ENCODE data around the gene INPP5F. TPM values are rescaled to one million over a fixed set of nuclear protein-coding genes. Genes with fewer than 3 reads are reported as not detected.

The INPP5F gene
- total RNA-seq, 2 experiments from 2014 or later: 12.8 to 13.6 TPM

DNA sequence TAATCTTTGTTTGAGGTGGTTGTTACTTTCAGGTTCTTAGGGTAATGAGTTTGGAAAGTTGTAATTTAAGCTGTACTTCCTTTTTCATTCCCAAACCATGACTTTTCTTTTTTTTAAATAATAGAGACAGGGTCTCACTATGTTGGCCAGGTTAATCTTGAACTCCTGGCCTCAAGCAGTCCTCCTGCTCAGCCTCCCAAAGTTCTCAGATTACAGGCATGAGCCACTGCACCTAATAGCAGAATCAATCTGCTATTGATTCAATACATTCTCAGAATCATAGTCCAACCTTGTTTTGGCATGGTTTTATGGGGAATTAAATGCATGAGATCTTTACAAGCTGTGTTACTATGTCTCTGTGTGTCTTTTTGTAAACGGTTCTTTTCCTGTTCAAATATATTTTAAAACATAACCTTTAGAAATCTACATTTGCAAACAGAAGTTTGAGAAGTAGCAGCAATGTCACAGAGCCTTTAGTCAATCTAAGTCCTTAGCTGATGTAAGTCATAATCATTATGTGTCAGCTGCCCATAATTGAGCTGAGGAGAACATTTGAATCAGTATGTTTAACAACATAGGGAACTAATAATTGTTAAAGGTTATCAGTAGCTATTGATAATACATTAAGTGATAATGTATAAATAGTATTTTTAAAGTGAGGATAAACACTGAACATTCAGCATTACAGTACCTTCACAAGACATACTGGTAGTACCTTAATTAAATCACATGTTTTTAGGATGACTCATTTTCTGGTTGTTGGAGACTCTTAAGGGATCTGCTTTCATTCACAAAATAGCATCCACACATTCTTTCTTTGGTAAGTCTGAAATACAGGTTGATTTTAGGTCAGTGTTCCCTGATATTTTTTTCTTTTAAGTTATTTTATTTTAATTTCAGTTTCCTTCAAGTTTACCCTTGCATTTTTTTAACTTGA is 8.8 kb downstream of the INPP5F start:
- Mint-ChIP-seq H3K4me1 (ENCODE audit: low read depth) (peaks cover 38% of the 10 kb centered on the region), H3K4me3 (no peak overlapping the region), H3K36me3 (peaks cover 1% of the 10 kb centered on the region), H3K27me3 (no peaks in the 10 kb centered on the region), H3K9me3 (no peaks in the 10 kb centered on the region), H3K27ac (no peak overlapping the region)
- POLR2A ChIA-PET: interaction anchor here (0.5 kb wide), 1 partner anchor 602 kb away, joined by 4 read pairs; no protein-coding TSS in a partner anchor
- DNase-seq: no peak
- intact Hi-C loops (cut with micrococcal nuclease): loop anchor here (5.0 kb wide), 1 partner anchor 98 kb away; no protein-coding TSS in a partner anchor
- CTCF ChIA-PET: interaction anchor here (1.1 to 1.7 kb wide), 3 partner anchors 16 to 125 kb away, joined by 3 to 6 read pairs (median 4); no protein-coding TSS in a partner anchor

GRCh38 chr10:119735451-119735850 is 9.6 kb downstream of the INPP5F start:
- peaks cover 40% of the 10 kb centered on the region for H3K4me1 Mint-ChIP-seq (ENCODE audit: low read depth)
- H3K27me3 Mint-ChIP-seq: no peaks in the 10 kb centered on the region
- no peak overlapping the region for H3K27ac Mint-ChIP-seq
- no peaks in the 10 kb centered on the region for H3K36me3 Mint-ChIP-seq
- CTCF ChIA-PET: interaction anchor here (1.1 to 1.7 kb wide), 3 partner anchors 15 to 124 kb away, joined by 3 to 6 read pairs (median 4); no protein-coding TSS in a partner anchor
- DNase-seq: no peak
- POLR2A ChIA-PET: interaction anchor here (0.5 kb wide), 1 partner anchor 602 kb away, joined by 4 read pairs; no protein-coding TSS in a partner anchor
- H3K9me3 Mint-ChIP-seq: no peaks in the 10 kb centered on the region
- intact Hi-C loops (cut with micrococcal nuclease): loop anchor here (5.0 kb wide), 1 partner anchor 97 kb away; no protein-coding TSS in a partner anchor
- no peak overlapping the region for H3K4me3 Mint-ChIP-seq

- intact Hi-C loops (cut with micrococcal nuclease): loop anchor here (2.0 to 5.0 kb wide), 2 partner anchors 31 to 96 kb away; no protein-coding TSS in a partner anchor
- POLR2A ChIA-PET: no interaction called here
- H3K4me1 Mint-ChIP-seq (ENCODE audit: low read depth): peaks cover 40% of the 10 kb centered on the region
Measured at GRCh38 chr10:119736220-119736619, 10.4 kb downstream of the INPP5F start.

GRCh38 chr10:119737039-119737663 is 11.3 kb downstream of the INPP5F start:
- intact Hi-C loops (cut with micrococcal nuclease): loop anchor here (2.0 to 5.0 kb wide), 2 partner anchors 32 to 95 kb away; no protein-coding TSS in a partner anchor
- no peak for DNase-seq
- peaks cover 40% of the 10 kb centered on the region for H3K4me1 Mint-ChIP-seq (ENCODE audit: low read depth)

More at GRCh38 chr10:119736220-119736619, 10.4 kb downstream of the INPP5F start:
- CTCF ChIA-PET: no interaction called here
- no peak for DNase-seq
- no peaks in the 10 kb centered on the region for H3K27me3 Mint-ChIP-seq
- no peaks in the 10 kb centered on the region for H3K36me3 Mint-ChIP-seq
- H3K9me3 Mint-ChIP-seq: no peaks in the 10 kb centered on the region
- no peak overlapping the region for H3K27ac Mint-ChIP-seq
- no peak overlapping the region for H3K4me3 Mint-ChIP-seq

GRCh38 chr10:119737823-119738222 is 12.0 kb downstream of the INPP5F start:
- peak; percentile 33 for DNase-seq
- H3K4me1 Mint-ChIP-seq (ENCODE audit: low read depth): peaks cover 40% of the 10 kb centered on the region
- intact Hi-C loops (cut with micrococcal nuclease): loop anchor here (2.0 to 5.0 kb wide), 2 partner anchors 33 to 94 kb away; no protein-coding TSS in a partner anchor

More at GRCh38 chr10:119737039-119737663, 11.3 kb downstream of the INPP5F start:
- POLR2A ChIA-PET: interaction anchor here (0.9 to 1.7 kb wide), 2 partner anchors 8 to 11 kb away, joined by 3 to 8 read pairs; partner anchors contain the start of gene INPP5F
- Mint-ChIP-seq H3K27ac (no peak overlapping the region), H3K36me3 (no peaks in the 10 kb centered on the region), H3K4me3 (no peak overlapping the region), H3K27me3 (no peaks in the 10 kb centered on the region), H3K9me3 (no peaks in the 10 kb centered on the region)
- CTCF ChIA-PET: interaction anchor here (0.6 to 2.4 kb wide), 7 partner anchors 13 to 169 kb away, joined by 3 to 13 read pairs (median 4); no protein-coding TSS in a partner anchor

GRCh38 chr10:119738962-119739361 is 13.1 kb downstream of the INPP5F start:
- no peak for DNase-seq
- CTCF ChIA-PET: interaction anchor here (2.1 to 2.4 kb wide), 2 partner anchors 11 to 52 kb away, joined by 6 to 13 read pairs; no protein-coding TSS in a partner anchor
- Mint-ChIP-seq H3K36me3 (no peaks in the 10 kb centered on the region), H3K27me3 (no peaks in the 10 kb centered on the region), H3K27ac (no peak overlapping the region), H3K9me3 (no peaks in the 10 kb centered on the region), H3K4me1 (ENCODE audit: low read depth) (peaks cover 44% of the 10 kb centered on the region), H3K4me3 (no peak overlapping the region)
- intact Hi-C loops (cut with micrococcal nuclease): loop anchor here (5.0 kb wide), 1 partner anchor 93 kb away; no protein-coding TSS in a partner anchor
- POLR2A ChIA-PET: no interaction called here

More at GRCh38 chr10:119737823-119738222, 12.0 kb downstream of the INPP5F start:
- Mint-ChIP-seq H3K9me3 (no peaks in the 10 kb centered on the region), H3K36me3 (no peaks in the 10 kb centered on the region), H3K4me3 (no peak overlapping the region), H3K27ac (peak overlapping the region; percentile 33), H3K27me3 (no peaks in the 10 kb centered on the region)
- ChIA-PET CTCF (interaction anchor here (0.6 to 2.4 kb wide), 7 partner anchors 12 to 169 kb away, joined by 3 to 13 read pairs (median 4); no protein-coding TSS in a partner anchor), POLR2A (interaction anchor here (1.7 kb wide), 1 partner anchor 12 kb away, joined by 8 read pairs; the partner anchor contains the start of gene INPP5F)

- intact Hi-C loops (cut with micrococcal nuclease): no loop called here
- POLR2A ChIA-PET: no interaction called here
- H3K36me3 Mint-ChIP-seq: no peaks in the 10 kb centered on the region
- H3K27me3 Mint-ChIP-seq: no peaks in the 10 kb centered on the region
- no peak for DNase-seq
- H3K4me1 Mint-ChIP-seq (ENCODE audit: low read depth): peaks cover 48% of the 10 kb centered on the region
- no peak overlapping the region for H3K4me3 Mint-ChIP-seq
- CTCF ChIA-PET: no interaction called here
- no peaks in the 10 kb centered on the region for H3K9me3 Mint-ChIP-seq
- no peak overlapping the region for H3K27ac Mint-ChIP-seq
Measured at GRCh38 chr10:119740096-119740495, 14.2 kb downstream of the INPP5F start.

DNA sequence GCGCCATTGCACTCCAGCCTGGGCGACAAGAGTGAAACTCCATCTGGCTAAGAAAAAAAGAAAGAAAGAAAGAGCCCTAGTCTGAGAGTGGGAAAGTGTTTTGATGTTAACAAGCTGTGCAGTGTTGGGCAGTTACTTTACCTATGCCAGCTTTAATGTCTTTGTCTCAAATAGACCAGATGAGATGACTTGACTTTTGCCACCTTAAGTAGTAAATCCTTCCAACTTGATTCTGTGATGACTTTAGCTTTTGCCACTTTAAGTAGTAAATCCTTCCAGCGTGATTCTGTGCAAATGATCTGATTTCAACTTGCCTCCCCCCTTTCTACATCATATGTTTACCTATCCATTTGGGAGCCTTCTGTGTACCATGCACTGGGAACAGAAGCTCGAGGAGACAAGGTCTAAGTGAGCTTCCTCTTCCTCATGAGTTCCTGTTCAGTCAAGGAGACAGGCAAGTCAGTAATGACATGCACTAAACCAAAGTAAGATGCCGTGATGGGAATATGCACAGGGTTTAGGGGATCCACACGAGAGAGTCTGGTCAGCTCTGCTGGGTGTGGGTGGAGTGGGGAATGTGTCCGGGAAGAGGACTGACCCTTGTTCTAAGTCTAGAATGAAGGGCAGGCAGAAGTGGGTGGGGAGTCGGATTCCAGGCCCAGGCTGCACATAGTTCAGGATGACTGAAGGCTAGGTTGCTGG is 17.2 kb downstream of the INPP5F start:
- DNase-seq: no peak
- ChIA-PET POLR2A (interaction anchor here (1.5 kb wide), 1 partner anchor 17 kb away, joined by 3 read pairs; the partner anchor contains the start of gene INPP5F), CTCF (interaction anchor here (0.7 to 2.2 kb wide), 3 partner anchors 17 to 79 kb away, joined by 3 to 9 read pairs (median 8); partner anchors contain the start of gene INPP5F)
- Mint-ChIP-seq H3K4me3 (no peak overlapping the region), H3K4me1 (ENCODE audit: low read depth) (peaks cover 34% of the 10 kb centered on the region), H3K36me3 (no peaks in the 10 kb centered on the region), H3K27ac (no peak overlapping the region), H3K27me3 (no peaks in the 10 kb centered on the region), H3K9me3 (no peaks in the 10 kb centered on the region)
- intact Hi-C loops (cut with micrococcal nuclease): no loop called here

DNA sequence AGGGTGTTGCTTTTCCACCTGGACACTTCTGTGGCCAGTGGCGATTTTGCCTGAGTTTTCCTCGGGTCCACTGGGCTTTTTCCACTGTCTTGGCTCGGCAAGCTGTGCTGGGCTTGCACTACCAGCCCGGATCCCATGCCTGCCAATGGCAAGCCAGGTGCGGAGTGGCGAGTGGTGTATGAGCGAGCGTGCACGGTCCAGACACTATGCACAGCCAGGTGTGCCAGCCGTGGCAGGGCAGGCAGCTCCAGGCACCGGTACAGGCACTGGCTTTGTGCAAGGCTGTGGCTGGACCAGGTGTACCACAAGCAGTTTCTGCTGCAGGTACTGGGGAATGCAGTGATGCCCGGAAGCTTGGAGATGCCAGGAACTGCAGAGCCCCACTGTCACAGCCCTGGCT is 22.1 kb downstream of the INPP5F start:
- Mint-ChIP-seq H3K36me3 (no peaks in the 10 kb centered on the region), H3K4me3 (no peak overlapping the region), H3K4me1 (ENCODE audit: low read depth) (peaks cover 31% of the 10 kb centered on the region), H3K27me3 (no peaks in the 10 kb centered on the region), H3K27ac (no peak overlapping the region), H3K9me3 (no peaks in the 10 kb centered on the region)
- POLR2A ChIA-PET: no interaction called here
- no peak for DNase-seq
- CTCF ChIA-PET: interaction anchor here (1.2 to 1.6 kb wide), 2 partner anchors 13 to 112 kb away, joined by 3 to 7 read pairs; no protein-coding TSS in a partner anchor
- intact Hi-C loops (cut with micrococcal nuclease): no loop called here

GRCh38 chr10:119748871-119749270 is 23.0 kb downstream of the INPP5F start:
- Mint-ChIP-seq H3K36me3 (no peaks in the 10 kb centered on the region), H3K4me3 (no peak overlapping the region), H3K27ac (no peak overlapping the region), H3K4me1 (ENCODE audit: low read depth) (peaks cover 27% of the 10 kb centered on the region), H3K9me3 (no peaks in the 10 kb centered on the region), H3K27me3 (no peaks in the 10 kb centered on the region)
- POLR2A ChIA-PET: interaction anchor here (0.6 kb wide), 1 partner anchor 20 kb away, joined by 3 read pairs; no protein-coding TSS in a partner anchor
- CTCF ChIA-PET: interaction anchor here (1.2 to 2.9 kb wide), 3 partner anchors 11 to 111 kb away, joined by 3 to 13 read pairs (median 7); no protein-coding TSS in a partner anchor
- intact Hi-C loops (cut with micrococcal nuclease): no loop called here
- DNase-seq: no peak

DNA sequence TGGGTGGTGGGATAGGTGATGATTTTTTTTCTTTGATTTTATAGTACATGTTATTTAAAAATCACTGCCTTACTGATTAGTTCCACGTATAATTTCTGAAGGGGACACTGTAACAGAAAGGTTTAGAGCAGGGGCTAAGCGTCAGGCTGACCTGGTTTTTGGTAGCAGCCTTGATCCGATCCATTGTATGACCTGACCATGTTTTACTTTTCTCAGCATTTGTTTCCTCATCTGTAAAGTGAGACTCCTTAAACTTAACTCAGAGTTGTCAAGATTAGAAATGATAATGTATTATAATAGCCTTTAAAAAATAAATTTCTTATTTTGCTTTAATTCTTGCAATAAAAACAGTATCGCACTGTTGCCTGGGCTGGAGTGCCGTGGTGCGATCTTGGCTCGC is 23.6 kb downstream of the INPP5F start:
- Mint-ChIP-seq H3K36me3 (no peaks in the 10 kb centered on the region), H3K9me3 (no peaks in the 10 kb centered on the region)
- POLR2A ChIA-PET: interaction anchor here (0.6 kb wide), 1 partner anchor 20 kb away, joined by 3 read pairs; no protein-coding TSS in a partner anchor

More for the DNA sequence above, 23.6 kb downstream of the INPP5F start:
- intact Hi-C loops (cut with micrococcal nuclease): no loop called here
- Mint-ChIP-seq H3K27me3 (no peaks in the 10 kb centered on the region), H3K4me3 (no peak overlapping the region), H3K27ac (no peak overlapping the region), H3K4me1 (ENCODE audit: low read depth) (peaks cover 21% of the 10 kb centered on the region)
- DNase-seq: no peak
- CTCF ChIA-PET: interaction anchor here (1.0 to 5.5 kb wide), 6 partner anchors 12 to 124 kb away, joined by 3 to 108 read pairs (median 7); no protein-coding TSS in a partner anchor

All from activated CD4-positive, alpha-beta memory T cell treated with anti-CD3 and anti-CD28 coated beads for 36 hours (primary cell).